ENCODE results near the gene WFS1. TPM values are rescaled to one million over a fixed set of nuclear protein-coding genes. Genes with fewer than 3 reads are reported as not detected.
A peak's percentile ranks its signal among the peaks of the same experiment; 100 is the strongest.

Gene WFS1
- total and polyA plus RNA-seq, 2 of the 13 experiments (the other 11 are each of a cell fraction or from before 2014, with no cell fraction given), result 39.1 to 42.2 TPM

DNA sequence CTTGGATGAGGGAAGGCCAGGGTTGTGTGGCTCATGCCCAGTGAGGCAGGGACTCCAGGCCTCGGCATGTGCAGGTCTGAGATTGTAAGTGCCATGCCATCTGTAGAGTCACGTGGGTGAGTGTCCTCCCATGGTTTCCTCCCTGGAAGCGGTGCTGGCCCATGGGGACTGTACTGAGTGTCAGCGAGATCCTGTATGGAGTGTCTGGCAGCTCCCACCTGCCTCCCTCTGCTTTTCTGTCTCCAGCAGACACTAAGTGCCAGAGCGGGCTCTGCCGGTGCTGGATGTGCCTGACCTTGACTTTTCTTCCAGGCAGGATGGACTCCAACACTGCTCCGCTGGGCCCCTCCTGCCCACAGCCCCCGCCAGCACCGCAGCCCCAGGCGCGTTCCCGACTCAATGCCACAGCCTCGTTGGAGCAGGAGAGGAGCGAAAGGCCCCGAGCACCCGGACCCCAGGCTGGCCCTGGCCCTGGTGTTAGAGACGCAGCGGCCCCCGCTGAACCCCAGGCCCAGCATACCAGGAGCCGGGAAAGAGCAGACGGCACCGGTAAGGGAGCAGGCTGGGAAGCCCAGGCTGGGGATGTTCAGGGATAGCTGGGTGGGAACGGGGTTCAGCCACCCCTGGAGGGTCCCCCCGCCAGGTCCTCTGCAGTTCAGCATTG lies 7.6 kb downstream of the WFS1 start (continued):
- TF ChIP-seq, protein P1, sequence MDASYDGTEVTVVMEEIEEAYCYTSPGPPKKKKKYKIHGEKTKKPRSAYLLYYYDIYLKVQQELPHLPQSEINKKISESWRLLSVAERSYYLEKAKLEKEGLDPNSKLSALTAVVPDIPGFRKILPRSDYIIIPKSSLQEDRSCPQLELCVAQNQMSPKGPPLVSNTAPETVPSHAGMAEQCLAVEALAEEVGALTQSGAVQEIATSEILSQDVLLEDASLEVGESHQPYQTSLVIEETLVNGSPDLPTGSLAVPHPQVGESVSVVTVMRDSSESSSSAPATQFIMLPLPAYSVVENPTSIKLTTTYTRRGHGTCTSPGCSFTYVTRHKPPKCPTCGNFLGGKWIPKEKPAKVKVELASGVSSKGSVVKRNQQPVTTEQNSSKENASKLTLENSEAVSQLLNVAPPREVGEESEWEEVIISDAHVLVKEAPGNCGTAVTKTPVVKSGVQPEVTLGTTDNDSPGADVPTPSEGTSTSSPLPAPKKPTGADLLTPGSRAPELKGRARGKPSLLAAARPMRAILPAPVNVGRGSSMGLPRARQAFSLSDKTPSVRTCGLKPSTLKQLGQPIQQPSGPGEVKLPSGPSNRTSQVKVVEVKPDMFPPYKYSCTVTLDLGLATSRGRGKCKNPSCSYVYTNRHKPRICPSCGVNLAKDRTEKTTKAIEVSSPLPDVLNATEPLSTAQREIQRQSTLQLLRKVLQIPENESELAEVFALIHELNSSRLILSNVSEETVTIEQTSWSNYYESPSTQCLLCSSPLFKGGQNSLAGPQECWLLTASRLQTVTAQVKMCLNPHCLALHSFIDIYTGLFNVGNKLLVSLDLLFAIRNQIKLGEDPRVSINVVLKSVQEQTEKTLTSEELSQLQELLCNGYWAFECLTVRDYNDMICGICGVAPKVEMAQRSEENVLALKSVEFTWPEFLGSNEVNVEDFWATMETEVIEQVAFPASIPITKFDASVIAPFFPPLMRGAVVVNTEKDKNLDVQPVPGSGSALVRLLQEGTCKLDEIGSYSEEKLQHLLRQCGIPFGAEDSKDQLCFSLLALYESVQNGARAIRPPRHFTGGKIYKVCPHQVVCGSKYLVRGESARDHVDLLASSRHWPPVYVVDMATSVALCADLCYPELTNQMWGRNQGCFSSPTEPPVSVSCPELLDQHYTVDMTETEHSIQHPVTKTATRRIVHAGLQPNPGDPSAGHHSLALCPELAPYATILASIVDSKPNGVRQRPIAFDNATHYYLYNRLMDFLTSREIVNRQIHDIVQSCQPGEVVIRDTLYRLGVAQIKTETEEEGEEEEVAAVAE (CRISPR knock-in tag; IDR thresholded peaks at IDR 0.05; ENCODE audit: borderline replicate concordance), result no peak
- no peak for TF ChIP-seq ZNF557 (CRISPR knock-in tag; IDR thresholded peaks at IDR 0.05)
- no peak for TF ChIP-seq ZNF256 (CRISPR knock-in tag; conservative IDR thresholded peaks at IDR 0.05)
- TF ChIP-seq MAFF (IDR thresholded peaks at IDR 0.05; ENCODE audit: low read depth, low read length), result no peak
- TF ChIP-seq, protein P2, sequence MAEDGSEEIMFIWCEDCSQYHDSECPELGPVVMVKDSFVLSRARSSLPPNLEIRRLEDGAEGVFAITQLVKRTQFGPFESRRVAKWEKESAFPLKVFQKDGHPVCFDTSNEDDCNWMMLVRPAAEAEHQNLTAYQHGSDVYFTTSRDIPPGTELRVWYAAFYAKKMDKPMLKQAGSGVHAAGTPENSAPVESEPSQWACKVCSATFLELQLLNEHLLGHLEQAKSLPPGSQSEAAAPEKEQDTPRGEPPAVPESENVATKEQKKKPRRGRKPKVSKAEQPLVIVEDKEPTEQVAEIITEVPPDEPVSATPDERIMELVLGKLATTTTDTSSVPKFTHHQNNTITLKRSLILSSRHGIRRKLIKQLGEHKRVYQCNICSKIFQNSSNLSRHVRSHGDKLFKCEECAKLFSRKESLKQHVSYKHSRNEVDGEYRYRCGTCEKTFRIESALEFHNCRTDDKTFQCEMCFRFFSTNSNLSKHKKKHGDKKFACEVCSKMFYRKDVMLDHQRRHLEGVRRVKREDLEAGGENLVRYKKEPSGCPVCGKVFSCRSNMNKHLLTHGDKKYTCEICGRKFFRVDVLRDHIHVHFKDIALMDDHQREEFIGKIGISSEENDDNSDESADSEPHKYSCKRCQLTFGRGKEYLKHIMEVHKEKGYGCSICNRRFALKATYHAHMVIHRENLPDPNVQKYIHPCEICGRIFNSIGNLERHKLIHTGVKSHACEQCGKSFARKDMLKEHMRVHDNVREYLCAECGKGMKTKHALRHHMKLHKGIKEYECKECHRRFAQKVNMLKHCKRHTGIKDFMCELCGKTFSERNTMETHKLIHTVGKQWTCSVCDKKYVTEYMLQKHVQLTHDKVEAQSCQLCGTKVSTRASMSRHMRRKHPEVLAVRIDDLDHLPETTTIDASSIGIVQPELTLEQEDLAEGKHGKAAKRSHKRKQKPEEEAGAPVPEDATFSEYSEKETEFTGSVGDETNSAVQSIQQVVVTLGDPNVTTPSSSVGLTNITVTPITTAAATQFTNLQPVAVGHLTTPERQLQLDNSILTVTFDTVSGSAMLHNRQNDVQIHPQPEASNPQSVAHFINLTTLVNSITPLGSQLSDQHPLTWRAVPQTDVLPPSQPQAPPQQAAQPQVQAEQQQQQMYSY (CRISPR knock-in tag; IDR thresholded peaks at IDR 0.05), result no peak
- TF ChIP-seq, protein P3, sequence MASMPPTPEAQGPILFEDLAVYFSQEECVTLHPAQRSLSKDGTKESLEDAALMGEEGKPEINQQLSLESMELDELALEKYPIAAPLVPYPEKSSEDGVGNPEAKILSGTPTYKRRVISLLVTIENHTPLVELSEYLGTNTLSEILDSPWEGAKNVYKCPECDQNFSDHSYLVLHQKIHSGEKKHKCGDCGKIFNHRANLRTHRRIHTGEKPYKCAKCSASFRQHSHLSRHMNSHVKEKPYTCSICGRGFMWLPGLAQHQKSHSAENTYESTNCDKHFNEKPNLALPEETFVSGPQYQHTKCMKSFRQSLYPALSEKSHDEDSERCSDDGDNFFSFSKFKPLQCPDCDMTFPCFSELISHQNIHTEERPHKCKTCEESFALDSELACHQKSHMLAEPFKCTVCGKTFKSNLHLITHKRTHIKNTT (CRISPR knock-in tag; IDR thresholded peaks at IDR 0.05), result no peak
- peak; percentile 60; the same call in 1 of the 2 replicates for TF ChIP-seq ZFY (CRISPR knock-in tag; IDR thresholded peaks at IDR 0.05)
- TF ChIP-seq PCBP2 (optimal IDR thresholded peaks at IDR 0.05; ENCODE audit: low read depth, low read length, poor library complexity, severe bottlenecking), result no peak
- peak; percentile 59; the same call in 1 of the 2 replicates for TF ChIP-seq ZSCAN21 (CRISPR knock-in tag; IDR thresholded peaks at IDR 0.05; ENCODE audit: borderline replicate concordance)
- no peak; the same call in 1 of the 2 replicates for TF ChIP-seq TBX2 (CRISPR knock-in tag; IDR thresholded peaks at IDR 0.05; ENCODE audit: borderline replicate concordance)
- TF ChIP-seq HNF4G (IDR thresholded peaks at IDR 0.05; ENCODE audit: borderline replicate concordance, low read depth, low read length), result no peak
- no peak for TF ChIP-seq HNF4G (CRISPR knock-in tag; IDR thresholded peaks at IDR 0.05; ENCODE audit: borderline replicate concordance, low read depth)
- no peak for TF ChIP-seq ZNF589 (CRISPR knock-in tag; conservative IDR thresholded peaks at IDR 0.05)
- TF ChIP-seq SP4 (CRISPR knock-in tag; IDR thresholded peaks at IDR 0.05), result no peak
- no peak for TF ChIP-seq KDM5B (CRISPR knock-in tag; IDR thresholded peaks at IDR 0.05; ENCODE audit: borderline replicate concordance)
- TF ChIP-seq CAMTA2 (CRISPR knock-in tag; IDR thresholded peaks at IDR 0.05; ENCODE audit: borderline replicate concordance), result no peak
- TF ChIP-seq PAWR (CRISPR knock-in tag; IDR thresholded peaks at IDR 0.05; ENCODE audit: borderline replicate concordance), result no peak
